Measurements from ENCODE around the gene RARRES2.

The RARRES2 gene

GRCh38 chr7:150378115-150378852 is 36.9 kb upstream of the RARRES2 start:
- H3K4me1 ChIP-seq (ENCODE audit: low read depth, poor library complexity, severe bottlenecking): peaks cover 73% of the 10 kb centered on the region
- H3K9ac ChIP-seq: peak overlapping the region; percentile 87
- H3K4me3 ChIP-seq (IDR thresholded peaks at IDR 0.05; ENCODE audit: insufficient read depth, low read depth, low read length): peak overlapping the region; percentile 29
- peak overlapping the region; percentile 70 for H3K4me2 ChIP-seq
- peak overlapping the region; percentile 89 for H3K27ac ChIP-seq
- H3K27me3 ChIP-seq (ENCODE audit: insufficient read depth, low read depth): no peaks in the 10 kb centered on the region
- H2AFZ ChIP-seq (ENCODE audit: low read depth): peak overlapping the region; percentile 2; the same call in 1 of the 2 replicates
- TF ChIP-seq CTCF (conservative IDR thresholded peaks at IDR 0.05; ENCODE audit: low read depth, low read length): no peak; the same call in 1 of the 2 replicates
- peaks cover 6% of the 10 kb centered on the region; the same call in 1 of the 2 replicates for H3K36me3 ChIP-seq (ENCODE audit: insufficient read depth)
- H3K79me2 ChIP-seq (ENCODE audit: insufficient read depth, low read depth): peaks cover 38% of the 10 kb centered on the region
- H4K20me1 ChIP-seq (ENCODE audit: insufficient read depth): no peaks in the 10 kb centered on the region

GRCh38 chr7:150377635-150378034 is 36.2 kb upstream of the RARRES2 start:
- Histone ChIP-seq H3K4me3 (IDR thresholded peaks at IDR 0.05; ENCODE audit: insufficient read depth, low read depth, low read length) (no peak overlapping the region), H3K27me3 (ENCODE audit: insufficient read depth, low read depth) (no peaks in the 10 kb centered on the region), H3K36me3 (ENCODE audit: insufficient read depth) (peaks cover 8% of the 10 kb centered on the region; the same call in 1 of the 2 replicates), H2AFZ (ENCODE audit: low read depth) (no peak overlapping the region), H3K4me2 (peak overlapping the region; percentile 70), H4K20me1 (ENCODE audit: insufficient read depth) (no peaks in the 10 kb centered on the region), H3K79me2 (ENCODE audit: insufficient read depth, low read depth) (peaks cover 45% of the 10 kb centered on the region), H3K27ac (peak overlapping the region; percentile 89), H3K4me1 (ENCODE audit: low read depth, poor library complexity, severe bottlenecking) (peaks cover 73% of the 10 kb centered on the region), H3K9ac (peak overlapping the region; percentile 87)
- no peak for TF ChIP-seq CTCF (conservative IDR thresholded peaks at IDR 0.05; ENCODE audit: low read depth, low read length)

GRCh38 chr7:150377196-150377595 is 35.8 kb upstream of the RARRES2 start:
- no peaks in the 10 kb centered on the region for H3K27me3 ChIP-seq (ENCODE audit: insufficient read depth, low read depth)
- H3K36me3 ChIP-seq (ENCODE audit: insufficient read depth): peaks cover 8% of the 10 kb centered on the region; the same call in 1 of the 2 replicates
- no peak overlapping the region for H3K4me3 ChIP-seq (IDR thresholded peaks at IDR 0.05; ENCODE audit: insufficient read depth, low read depth, low read length)
- H3K4me1 ChIP-seq (ENCODE audit: low read depth, poor library complexity, severe bottlenecking): peaks cover 75% of the 10 kb centered on the region
- peak overlapping the region; percentile 70 for H3K4me2 ChIP-seq
- H3K9ac ChIP-seq: peak overlapping the region; percentile 87; the same call in 1 of the 2 replicates
- H2AFZ ChIP-seq (ENCODE audit: low read depth): no peak overlapping the region
- H4K20me1 ChIP-seq (ENCODE audit: insufficient read depth): no peaks in the 10 kb centered on the region
- peaks cover 49% of the 10 kb centered on the region for H3K79me2 ChIP-seq (ENCODE audit: insufficient read depth, low read depth)
- no peak for TF ChIP-seq CTCF (conservative IDR thresholded peaks at IDR 0.05; ENCODE audit: low read depth, low read length)
- peak overlapping the region; percentile 89 for H3K27ac ChIP-seq

- Histone ChIP-seq H3K79me2 (ENCODE audit: insufficient read depth, low read depth) (peaks cover 56% of the 10 kb centered on the region), H3K27me3 (ENCODE audit: insufficient read depth, low read depth) (no peaks in the 10 kb centered on the region), H3K27ac (peak overlapping the region; percentile 89), H3K4me2 (peak overlapping the region; percentile 70), H4K20me1 (ENCODE audit: insufficient read depth) (no peaks in the 10 kb centered on the region), H2AFZ (ENCODE audit: low read depth) (no peak overlapping the region), H3K4me1 (ENCODE audit: low read depth, poor library complexity, severe bottlenecking) (peaks cover 82% of the 10 kb centered on the region), H3K4me3 (IDR thresholded peaks at IDR 0.05; ENCODE audit: insufficient read depth, low read depth, low read length) (no peak overlapping the region), H3K36me3 (ENCODE audit: insufficient read depth) (peaks cover 14% of the 10 kb centered on the region; the same call in 1 of the 2 replicates), H3K9ac (peak overlapping the region; percentile 87)
- TF ChIP-seq CTCF (conservative IDR thresholded peaks at IDR 0.05; ENCODE audit: low read depth, low read length): no peak
Observed at GRCh38 chr7:150376560-150376959, 35.1 kb upstream of the RARRES2 start.

Data from KMS-11 (cell line).